ENCODE results near the gene SSH3. TPM values are rescaled to one million over a fixed set of nuclear protein-coding genes. Genes with fewer than 3 reads are reported as not detected.
A peak's percentile ranks its signal among the peaks of the same experiment; 100 is the strongest.

SSH3 gene
- total and polyA plus RNA-seq, 2 of the 8 experiments (the other 6 are each of a cell fraction or from before 2014, with no cell fraction given): 16.9 to 19.8 TPM

DNA sequence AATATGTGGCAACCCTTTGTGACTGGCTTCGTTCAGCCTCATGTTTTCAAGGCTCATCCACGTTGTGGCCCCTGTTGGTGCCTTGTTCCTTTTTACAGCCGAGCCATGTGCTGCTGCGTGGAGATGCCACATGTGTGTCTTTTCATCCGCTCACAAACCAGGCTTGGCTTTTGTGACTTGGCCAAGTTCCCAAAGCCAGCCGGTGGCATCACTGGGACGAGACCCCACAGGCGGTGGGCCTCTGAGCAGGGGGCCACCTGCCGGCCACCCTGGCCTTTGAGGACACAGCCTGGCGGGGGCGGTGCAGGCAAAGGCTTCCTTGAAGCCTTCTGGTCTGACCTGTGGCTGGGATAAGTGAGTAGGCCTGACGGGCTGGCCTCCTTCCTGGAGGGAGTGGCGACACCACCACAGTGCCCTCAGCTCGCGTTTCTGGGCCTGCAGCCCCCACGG, 26.5 kb upstream of the SSH3 start:
- WGBS, 2 experiments (ENCODE audit: extremely low coverage in 1 of 2, insufficient coverage in 1 of 2, insufficient read length in 1 of 2, insufficient replicate concordance in 2 of 2, low coverage in 1 of 2, low lambda C conversion rate in 2 of 2, missing lambda C conversion rate in 1 of 2): 79% methylated on average over 15 of the region's 16 CpGs; no CpG with 5 or more reads in 1 of the 2 experiments
- CTCF ChIA-PET (ENCODE audit: partially characterized antibody): interaction anchor here (0.7 to 3.7 kb wide), 7 partner anchors 11 to 105 kb away, joined by 3 to 27 read pairs (median 4); partner anchors contain the start of gene ANKRD13D
- no peak for FAIRE-seq

More for the DNA sequence above, 26.5 kb upstream of the SSH3 start:
- Histone ChIP-seq H3K27ac (ENCODE audit: low read depth, low read length) (0 out of 2 replicates have a peak overlapping the region, but pooled peaks have one; percentile 59), H3K79me1 (ENCODE audit: low read depth, low read length) (peaks cover 20% of the 10 kb centered on the region), H2AFZ (ENCODE audit: low read length) (no peak overlapping the region), H3K4me1 (replicated peaks in 1 of 4; ENCODE audit: control insufficient read depth in 3 of 4, insufficient read depth in 4 of 4, low read length in 3 of 4) (peaks cover 0 to 28% (median 15%) of the 10 kb centered on the region in 4 experiments; a peak in 6 of 7 replicates), H4K5ac (ENCODE audit: insufficient read length, low read depth, low read length) (peak overlapping the region; percentile 25), H3K79me2 (ENCODE audit: control insufficient read depth in 1 of 2, insufficient read depth in 2 of 2, low read length in 2 of 2) (peaks cover 0 to 37% of the 10 kb centered on the region in 2 experiments; a peak in 3 of 4 replicates), H2BK20ac (ENCODE audit: low read length) (no peak overlapping the region; the same call in 1 of the 2 replicates), H3K27me3 (replicated peaks in 1 of 4; ENCODE audit: control insufficient read depth in 3 of 4, extremely low read depth in 1 of 4, insufficient read depth in 3 of 4, low read length in 3 of 4) (no peaks in the 10 kb centered on the region), H2BK15ac (ENCODE audit: low read length) (peak overlapping the region; percentile 88; the same call in 1 of the 2 replicates), H3K9me3 (ENCODE audit: insufficient read depth in 2 of 2, low read depth in 1 of 2, low read length in 1 of 2) (no peaks in the 10 kb centered on the region), H4K20me1 (replicated peaks in 1 of 2; ENCODE audit: control insufficient read depth in 1 of 2, insufficient read depth in 2 of 2, low read length in 2 of 2) (peaks cover 2 to 15% of the 10 kb centered on the region in 2 experiments), H2BK5ac (ENCODE audit: low read depth, low read length) (peak overlapping the region; percentile 86), H2BK120ac (replicated peaks; ENCODE audit: low read depth, low read length) (peak overlapping the region; percentile 72), H3K23ac (ENCODE audit: insufficient read length) (no peak overlapping the region), H3K23me2 (ENCODE audit: low read depth, low read length) (no peaks in the 10 kb centered on the region; the same call in 1 of the 2 replicates), H3K4me3 (ENCODE audit: extremely low read depth in 1 of 4, insufficient read depth in 2 of 4, low read depth in 3 of 4, low read length in 4 of 4) (0 out of 8 replicates have a peak overlapping the region, but pooled peaks of 1 of the 4 experiments have one; percentile 20), H3K36me3 (ENCODE audit: control insufficient read depth in 2 of 4, insufficient read depth in 4 of 4, low read length in 3 of 4) (peaks cover 9 to 24% (median 21%) of the 10 kb centered on the region in 4 experiments; a peak in 6 of 8 replicates), H2AK5ac (ENCODE audit: low read depth, low read length) (peak overlapping the region; percentile 54; the same call in 1 of the 2 replicates), H3K4me2 (ENCODE audit: insufficient read depth in 1 of 2, low read depth in 2 of 2, low read length in 2 of 2) (peak overlapping the region; percentile 21 to 54; a peak in 2 of 4 replicates), H2BK12ac (ENCODE audit: low read depth, low read length) (peak overlapping the region; percentile 64; the same call in 1 of the 2 replicates), H3K4ac (replicated peaks; ENCODE audit: insufficient read length, low read depth, low read length) (peak overlapping the region; percentile 90), H3K18ac (ENCODE audit: extremely low read depth, low read length) (peak overlapping the region; percentile 90), H3K14ac (ENCODE audit: insufficient read length) (no peak overlapping the region), H4K91ac (replicated peaks; ENCODE audit: insufficient read length, low read length) (peak overlapping the region; percentile 90), H4K8ac (ENCODE audit: extremely low read depth, insufficient read depth, low read length) (no peak overlapping the region), H3K9ac (replicated peaks in 1 of 4; ENCODE audit: extremely low read depth in 1 of 4, low read depth in 3 of 4, low read length in 3 of 4) (peak overlapping the region in 1 of 4 experiments; percentile 14; a peak in 2 of 7 replicates), H3K56ac (replicated peaks; ENCODE audit: insufficient read length, low read depth, low read length) (peak overlapping the region; percentile 8)
- POLR2A ChIA-PET (ENCODE audit: partially characterized antibody): interaction anchor here (0.8 to 1.0 kb wide), 2 partner anchors 9 to 40 kb away, joined by 4 to 5 read pairs; no protein-coding TSS in a partner anchor
- no peak for TF ChIP-seq POLR2AphosphoS5 (IDR thresholded peaks at IDR 0.05; ENCODE audit: low read depth, low read length)
- TF ChIP-seq RAD21 (IDR thresholded peaks at IDR 0.05 in 1 of 2, conservative IDR thresholded peaks at IDR 0.05 in 1 of 2; ENCODE audit: low read depth in 2 of 2, low read length in 2 of 2): peak; percentile 19 to 50; a peak in 3 of 4 replicates
- no peak for TF ChIP-seq TBP (IDR thresholded peaks at IDR 0.05; ENCODE audit: low read depth, low read length)
- TF ChIP-seq, protein P1, sequence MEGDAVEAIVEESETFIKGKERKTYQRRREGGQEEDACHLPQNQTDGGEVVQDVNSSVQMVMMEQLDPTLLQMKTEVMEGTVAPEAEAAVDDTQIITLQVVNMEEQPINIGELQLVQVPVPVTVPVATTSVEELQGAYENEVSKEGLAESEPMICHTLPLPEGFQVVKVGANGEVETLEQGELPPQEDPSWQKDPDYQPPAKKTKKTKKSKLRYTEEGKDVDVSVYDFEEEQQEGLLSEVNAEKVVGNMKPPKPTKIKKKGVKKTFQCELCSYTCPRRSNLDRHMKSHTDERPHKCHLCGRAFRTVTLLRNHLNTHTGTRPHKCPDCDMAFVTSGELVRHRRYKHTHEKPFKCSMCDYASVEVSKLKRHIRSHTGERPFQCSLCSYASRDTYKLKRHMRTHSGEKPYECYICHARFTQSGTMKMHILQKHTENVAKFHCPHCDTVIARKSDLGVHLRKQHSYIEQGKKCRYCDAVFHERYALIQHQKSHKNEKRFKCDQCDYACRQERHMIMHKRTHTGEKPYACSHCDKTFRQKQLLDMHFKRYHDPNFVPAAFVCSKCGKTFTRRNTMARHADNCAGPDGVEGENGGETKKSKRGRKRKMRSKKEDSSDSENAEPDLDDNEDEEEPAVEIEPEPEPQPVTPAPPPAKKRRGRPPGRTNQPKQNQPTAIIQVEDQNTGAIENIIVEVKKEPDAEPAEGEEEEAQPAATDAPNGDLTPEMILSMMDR (IDR thresholded peaks at IDR 0.05; ENCODE audit: control extremely low read depth in 1 of 3, insufficient read depth in 1 of 3, low read depth in 1 of 3, low read length in 3 of 3): peak in 2 of 3 experiments; percentile 29 to 52; a peak in 3 of 4 replicates
- DNase-seq (ENCODE audit: low read depth in 1 of 2, low spot score in 2 of 2): no peak
